HUES6 (cell line): ENCODE results near the gene NTMT1.

Experiments used
- H3K27ac ChIP-seq: 2 replicates; pipeline ENCODE4 v1.7.0; 2013; ENCODE audit warnings: low read depth, mild to moderate bottlenecking, low read length, inconsistent platforms
- H3K27me3 ChIP-seq: 2 replicates; pipeline ENCODE4 v1.6.1; 2013; ENCODE audit warnings: low read length; ENCODE audit not compliant: control insufficient read depth, insufficient read depth
- H3K36me3 ChIP-seq: 2 replicates; pipeline ENCODE4 v1.6.1; 2013; ENCODE audit warnings: low read length; ENCODE audit not compliant: control insufficient read depth, insufficient read depth
- H3K4me1 ChIP-seq: 2 replicates; pipeline ENCODE4 v1.6.1; 2013; ENCODE audit warnings: low read length; ENCODE audit not compliant: control insufficient read depth, insufficient read depth
- H3K4me3 ChIP-seq: 2 replicates; pipeline ENCODE4 v1.5.1; 2013; ENCODE audit warnings: low read depth, low read length
- H3K9ac ChIP-seq: one replicate; pipeline ENCODE4 v1.6.1; 2013; ENCODE audit warnings: mild to moderate bottlenecking, low read length
- H3K9me3 ChIP-seq: 2 replicates; pipeline ENCODE4 v1.6.1; 2013; ENCODE audit warnings: low read depth, low read length; ENCODE audit not compliant: control insufficient read depth, insufficient read depth

Gene NTMT1

GRCh38 chr9:129619787-129620668 is 5.9 kb upstream of the NTMT1 start:
- H3K4me3 ChIP-seq: peak overlapping the region; percentile 55
- peaks cover 11% of the 10 kb centered on the region for H3K4me1 ChIP-seq
- H3K9me3 ChIP-seq: no peaks in the 10 kb centered on the region
- peak overlapping the region; percentile 30 for H3K9ac ChIP-seq
- no peak overlapping the region for H3K27ac ChIP-seq
- no peaks in the 10 kb centered on the region for H3K36me3 ChIP-seq
- H3K27me3 ChIP-seq: peaks cover 32% of the 10 kb centered on the region

GRCh38 chr9:129620669-129621295 is 5.2 kb upstream of the NTMT1 start, which contains the start of gene C9orf50:
C9orf50 (minus strand) TSS chr9:129621101; CDS start chr9:129620574, 527 bp downstream.
- Histone ChIP-seq H3K27me3 (peaks cover 32% of the 10 kb centered on the region), H3K9me3 (no peaks in the 10 kb centered on the region), H3K36me3 (no peaks in the 10 kb centered on the region), H3K9ac (peak within 1 kb of the TSS; percentile 30), H3K4me1 (peaks cover 11% of the 10 kb centered on the region), H3K27ac (no peak within 1 kb of the TSS), H3K4me3 (peak within 1 kb of the TSS; percentile 55)

- Histone ChIP-seq H3K4me1 (peaks cover 23% of the 10 kb centered on the region), H3K9me3 (no peaks in the 10 kb centered on the region), H3K4me3 (no peak overlapping the region), H3K9ac (no peak overlapping the region), H3K36me3 (peaks cover 9% of the 10 kb centered on the region), H3K27me3 (peaks cover 32% of the 10 kb centered on the region), H3K27ac (no peak overlapping the region)
Observed at GRCh38 chr9:129623331-129623730, 2.6 kb upstream of the NTMT1 start.

- peaks cover 27% of the 10 kb centered on the region for H3K27me3 ChIP-seq
- no peak overlapping the region for H3K27ac ChIP-seq
- H3K4me1 ChIP-seq: peaks cover 23% of the 10 kb centered on the region
- H3K9ac ChIP-seq: no peak overlapping the region
- no peaks in the 10 kb centered on the region for H3K9me3 ChIP-seq
- H3K36me3 ChIP-seq: peaks cover 13% of the 10 kb centered on the region
- no peak overlapping the region for H3K4me3 ChIP-seq
Observed at GRCh38 chr9:129624168-129624759, 1.7 kb upstream of the NTMT1 start.

DNA sequence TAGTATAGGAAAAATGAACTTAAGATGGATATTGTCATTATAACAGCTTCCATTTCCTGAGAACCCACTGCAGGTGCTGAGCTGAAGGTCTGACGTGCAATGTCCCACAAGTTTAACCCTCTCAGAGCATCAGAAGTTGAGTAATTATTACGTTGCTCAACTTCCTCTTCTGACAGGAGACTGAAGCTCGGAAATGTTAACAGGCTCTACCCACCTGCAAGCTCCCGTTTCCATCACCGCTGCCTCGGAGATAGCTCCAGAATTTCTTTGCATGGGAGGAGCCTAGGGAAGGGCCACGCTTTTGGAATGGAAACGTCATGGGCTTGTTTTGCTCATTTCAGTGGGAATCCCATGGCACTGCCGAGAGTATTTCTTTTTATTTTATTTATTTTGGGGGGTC is 1.0 kb upstream of the NTMT1 start:
- H3K36me3 ChIP-seq: peaks cover 13% of the 10 kb centered on the region
- H3K27ac ChIP-seq: no peak overlapping the region
- H3K27me3 ChIP-seq: peaks cover 20% of the 10 kb centered on the region
- H3K9ac ChIP-seq: no peak overlapping the region
- H3K4me1 ChIP-seq: peaks cover 23% of the 10 kb centered on the region
- H3K9me3 ChIP-seq: no peaks in the 10 kb centered on the region
- no peak overlapping the region for H3K4me3 ChIP-seq

- Histone ChIP-seq H3K27me3 (peaks cover 2% of the 10 kb centered on the region), H3K4me1 (peaks cover 29% of the 10 kb centered on the region), H3K4me3 (peak overlapping the region; percentile 98), H3K36me3 (peaks cover 17% of the 10 kb centered on the region), H3K9me3 (no peaks in the 10 kb centered on the region), H3K27ac (peak overlapping the region; percentile 97), H3K9ac (peak overlapping the region; percentile 95)
Observed at GRCh38 chr9:129626625-129627284, 792 bp downstream of the NTMT1 start.

- Histone ChIP-seq H3K27me3 (no peaks in the 10 kb centered on the region), H3K4me3 (peak overlapping the region; percentile 98), H3K27ac (no peak overlapping the region), H3K4me1 (peaks cover 29% of the 10 kb centered on the region), H3K9me3 (no peaks in the 10 kb centered on the region), H3K9ac (no peak overlapping the region), H3K36me3 (peaks cover 24% of the 10 kb centered on the region)
Observed at GRCh38 chr9:129627556-129628440, 1.8 kb downstream of the NTMT1 start.

DNA sequence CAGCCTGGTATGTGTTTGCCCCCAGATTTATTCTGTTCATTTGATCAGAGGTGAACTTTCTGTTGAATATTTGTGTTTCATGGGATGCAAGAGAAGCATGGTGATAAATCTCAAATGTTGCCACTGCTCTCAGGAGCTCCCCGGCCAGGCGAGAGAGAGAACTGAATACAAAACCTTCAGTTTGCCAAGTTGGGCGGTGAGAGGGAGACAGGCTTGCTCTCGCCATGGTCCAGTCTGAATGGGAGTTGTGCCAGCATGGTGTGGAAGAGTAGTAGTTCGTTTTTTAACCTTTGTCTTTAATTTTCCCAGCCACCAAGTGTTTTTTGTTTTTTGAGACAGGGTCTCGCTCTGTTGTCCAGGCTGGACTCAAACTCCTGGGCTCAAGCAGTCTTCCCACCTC is 2.7 kb downstream of the NTMT1 start:
- Histone ChIP-seq H3K4me3 (no peak overlapping the region), H3K4me1 (peaks cover 29% of the 10 kb centered on the region)

GRCh38 chr9:129629251-129629820 is 3.4 kb downstream of the NTMT1 start:
- Histone ChIP-seq H3K9me3 (no peaks in the 10 kb centered on the region), H3K27me3 (no peaks in the 10 kb centered on the region), H3K36me3 (peaks cover 39% of the 10 kb centered on the region), H3K4me3 (no peak overlapping the region), H3K9ac (no peak overlapping the region), H3K27ac (no peak overlapping the region), H3K4me1 (peaks cover 28% of the 10 kb centered on the region)

More for the DNA sequence above, 2.7 kb downstream of the NTMT1 start:
- no peak overlapping the region for H3K9ac ChIP-seq
- no peak overlapping the region for H3K27ac ChIP-seq
- peaks cover 34% of the 10 kb centered on the region for H3K36me3 ChIP-seq
- H3K9me3 ChIP-seq: no peaks in the 10 kb centered on the region
- no peaks in the 10 kb centered on the region for H3K27me3 ChIP-seq
